Mucosa of descending colon (tissue), 3 donors: ENCODE measurements around the gene TTLL6. TPM values are rescaled to one million over a fixed set of nuclear protein-coding genes. Genes with fewer than 3 reads are reported as not detected.

ENCODE experiments used
- ATAC-seq: fragments of 200-7000 bp; cut with Tn5 transposase; one replicate; pipeline ENCODE4 v1.9.1; 2020; ENCODE audit warnings: mild to moderate bottlenecking, moderate library complexity
- DNase-seq, 3 donors: peaks; one replicate each; pipeline ENCODE4 v3.0.0-alpha.2; 2020
- H3K36me3 ChIP-seq: fragments of 200-600 bp; one replicate; pipeline ENCODE4 v1.8.0; 2021; ENCODE audit warnings: low read depth, mild to moderate bottlenecking
- H3K4me1 ChIP-seq: fragments of 200-600 bp; one replicate; pipeline ENCODE4 v1.8.0; 2021; ENCODE audit warnings: low read depth, mild to moderate bottlenecking
- H3K4me3 ChIP-seq: fragments of 200-600 bp; one replicate; pipeline ENCODE4 v1.8.0; 2021; ENCODE audit warnings: mild to moderate bottlenecking
- H3K9me3 ChIP-seq: fragments of 200-600 bp; one replicate; pipeline ENCODE4 v1.8.0; 2021; ENCODE audit warnings: mild to moderate bottlenecking
- intact Hi-C, 2 donors: fragments of 100-400 bp; cut with DNase I in 1 of 2; cut with micrococcal nuclease in 1 of 2; formaldehyde crosslinking; loops; one replicate each; pipeline versions ENCODE4 v1.11.0 to v1.11.1; 2022; cut with DNase I, micrococcal nuclease
- total RNA-seq, 3 donors: library from RNA; stranded (reverse); fragmentation: NEBNext Ultra II Directional in 2 of 3; extraction: Animal tissue kit (Norgen Biotek cat#: 25700) in 2 of 3; gene quantifications; one replicate each; pipeline versions ENCODE4 v1.2.1 to v1.2.4, GENCODE V29; 2021 to 2023
- TF ChIP-seq, protein P1 (sequence below): fragments of 200-600 bp; IDR thresholded peaks from one replicate; pipeline ENCODE4 v1.8.0; 2022; ENCODE audit warnings: antibody characterized with exemption, mild to moderate bottlenecking
- donor health status: DM: no; HTN: no; CAD: no; lungs with moderate emphysema.
- donor health status: DM: no; HTN: no; CAD: no.
- donor health status: DM: no; HTN: yes; CAD: no.

Gene TTLL6
- total RNA-seq, 3 donors from 2014 or later = 10.7 to 25.1 (median 12.2) TPM

DNA sequence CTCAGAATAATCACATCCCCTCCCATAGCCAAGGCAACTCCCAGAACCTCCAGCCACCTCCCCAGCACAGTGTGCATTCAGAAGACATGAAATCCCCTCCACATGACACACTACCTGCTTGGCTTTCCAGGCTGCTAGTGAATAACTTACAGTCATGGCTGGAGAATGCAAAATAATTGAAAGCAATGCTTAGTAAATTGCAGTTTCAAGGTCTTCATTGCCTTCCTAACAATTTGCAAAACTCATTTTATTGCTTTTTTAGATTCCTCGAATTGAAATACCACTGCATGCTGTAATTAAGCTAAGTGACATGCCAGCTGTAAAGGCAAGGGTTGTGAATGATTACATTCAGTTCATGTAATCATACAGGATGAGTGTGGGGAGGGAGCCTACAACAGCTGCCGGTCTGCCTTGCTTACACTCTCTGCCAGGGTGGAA lies 59.5 kb downstream of the TTLL6 start:
- DNase-seq = peak in 1 of 3 donors; percentile 40
- Histone ChIP-seq H3K9me3 (no peaks in the 10 kb centered on the region), H3K4me1 (peaks cover 14% of the 10 kb centered on the region), H3K36me3 (no peaks in the 10 kb centered on the region), H3K4me3 (no peak overlapping the region)
- ATAC-seq = peak; percentile 67
- TF ChIP-seq, protein P1, sequence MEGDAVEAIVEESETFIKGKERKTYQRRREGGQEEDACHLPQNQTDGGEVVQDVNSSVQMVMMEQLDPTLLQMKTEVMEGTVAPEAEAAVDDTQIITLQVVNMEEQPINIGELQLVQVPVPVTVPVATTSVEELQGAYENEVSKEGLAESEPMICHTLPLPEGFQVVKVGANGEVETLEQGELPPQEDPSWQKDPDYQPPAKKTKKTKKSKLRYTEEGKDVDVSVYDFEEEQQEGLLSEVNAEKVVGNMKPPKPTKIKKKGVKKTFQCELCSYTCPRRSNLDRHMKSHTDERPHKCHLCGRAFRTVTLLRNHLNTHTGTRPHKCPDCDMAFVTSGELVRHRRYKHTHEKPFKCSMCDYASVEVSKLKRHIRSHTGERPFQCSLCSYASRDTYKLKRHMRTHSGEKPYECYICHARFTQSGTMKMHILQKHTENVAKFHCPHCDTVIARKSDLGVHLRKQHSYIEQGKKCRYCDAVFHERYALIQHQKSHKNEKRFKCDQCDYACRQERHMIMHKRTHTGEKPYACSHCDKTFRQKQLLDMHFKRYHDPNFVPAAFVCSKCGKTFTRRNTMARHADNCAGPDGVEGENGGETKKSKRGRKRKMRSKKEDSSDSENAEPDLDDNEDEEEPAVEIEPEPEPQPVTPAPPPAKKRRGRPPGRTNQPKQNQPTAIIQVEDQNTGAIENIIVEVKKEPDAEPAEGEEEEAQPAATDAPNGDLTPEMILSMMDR = no peak
- intact Hi-C loops = no loop called here

DNA sequence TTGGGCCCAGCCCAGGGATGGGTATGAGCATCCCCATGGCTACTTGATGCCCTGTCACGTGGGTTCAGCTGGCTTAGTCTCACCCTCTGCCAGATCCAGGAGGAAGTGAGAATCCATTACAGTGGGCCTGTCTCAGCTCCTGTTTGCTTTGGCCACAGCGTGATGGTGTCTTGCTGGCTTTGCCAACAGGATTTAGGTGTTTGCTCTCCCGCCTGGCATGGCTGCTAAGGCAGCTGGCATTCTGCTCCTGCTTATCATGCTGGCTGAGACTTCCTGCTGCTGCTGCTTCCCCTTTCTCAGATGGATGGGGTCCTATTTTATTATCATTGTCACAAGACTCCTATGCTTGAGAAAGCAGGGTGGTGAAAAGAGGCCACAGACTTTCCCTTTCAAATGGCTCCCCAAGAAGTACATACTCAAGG lies 60.2 kb downstream of the TTLL6 start:
- peaks cover 14% of the 10 kb centered on the region for H3K4me1 ChIP-seq
- no peaks in the 10 kb centered on the region for H3K36me3 ChIP-seq
- DNase-seq = peak in 2 of 3 donors; percentile 55 to 56
- ATAC-seq = peak; percentile 56
- no peak overlapping the region for H3K4me3 ChIP-seq
- intact Hi-C loops = no loop called here
- TF ChIP-seq, protein P1 = no peak
- H3K9me3 ChIP-seq = no peaks in the 10 kb centered on the region

DNA sequence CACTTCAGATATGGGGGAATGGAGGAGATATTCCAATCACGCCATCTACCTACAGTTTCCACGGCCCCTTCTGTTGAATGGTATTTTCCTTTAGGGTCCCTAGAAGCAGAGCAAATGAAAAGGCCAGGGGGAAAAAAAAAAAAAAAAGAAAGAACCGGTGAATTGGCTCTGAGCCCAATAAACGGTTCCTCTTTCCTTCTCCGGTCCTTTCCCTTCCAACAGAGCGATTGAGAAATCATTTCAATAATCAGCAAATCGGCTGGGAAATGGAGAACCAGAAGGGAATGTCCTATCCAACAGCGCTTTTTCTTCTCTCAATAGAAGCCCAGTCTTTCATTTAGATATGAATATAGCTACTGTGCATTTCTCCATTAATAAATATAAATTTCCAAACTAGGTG lies 61.7 kb downstream of the TTLL6 start:
- H3K4me3 ChIP-seq = no peak overlapping the region
- intact Hi-C loops = no loop called here
- no peaks in the 10 kb centered on the region for H3K9me3 ChIP-seq
- TF ChIP-seq, protein P1 = no peak
- peaks cover 7% of the 10 kb centered on the region for H3K4me1 ChIP-seq
- no peaks in the 10 kb centered on the region for H3K36me3 ChIP-seq
- no peak for ATAC-seq
- DNase-seq = no peak

DNA sequence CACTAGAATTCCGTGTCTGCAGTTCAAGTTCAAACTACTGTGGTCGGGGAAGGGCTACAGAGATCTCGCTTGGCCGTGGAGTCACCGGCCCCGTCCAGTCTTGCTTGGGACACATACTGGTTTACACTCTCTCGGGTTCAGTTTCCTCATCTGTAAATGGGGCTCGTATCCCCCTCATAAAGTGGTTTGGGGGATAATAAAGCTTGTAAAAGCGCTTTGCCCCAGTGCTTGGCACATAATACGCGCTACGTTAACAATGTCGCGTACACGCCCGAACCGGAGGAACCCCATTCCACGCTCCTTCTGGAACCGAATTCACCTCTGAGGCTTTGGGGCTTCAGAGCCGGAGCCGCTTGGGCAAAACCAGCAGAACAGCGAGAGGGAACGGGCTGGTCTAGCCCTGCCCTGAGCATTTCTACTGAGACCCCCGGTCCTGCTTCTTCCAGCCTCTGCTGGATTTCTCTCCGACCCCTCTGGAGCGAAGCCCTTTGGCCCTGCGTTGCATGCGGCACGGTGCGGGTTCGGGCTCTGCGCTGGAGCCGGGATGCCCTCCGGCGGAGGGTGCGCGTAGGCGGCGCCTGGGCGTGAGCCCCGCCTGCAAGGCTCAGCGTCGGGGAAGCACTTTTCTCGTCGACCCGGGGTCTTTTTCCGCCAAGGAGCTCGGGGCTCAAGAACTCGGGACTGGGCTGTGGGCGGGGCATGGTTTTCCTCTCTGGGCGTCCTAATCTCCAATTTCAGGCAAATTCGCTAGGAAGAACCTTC lies 62.3 kb downstream of the TTLL6 start:
- intact Hi-C loops = no loop called here
- TF ChIP-seq, protein P1 = no peak
- no peak for ATAC-seq
- H3K9me3 ChIP-seq = no peaks in the 10 kb centered on the region
- H3K4me3 ChIP-seq = no peak overlapping the region
- DNase-seq = no peak
- no peaks in the 10 kb centered on the region for H3K36me3 ChIP-seq
- H3K4me1 ChIP-seq = peaks cover 4% of the 10 kb centered on the region

DNA sequence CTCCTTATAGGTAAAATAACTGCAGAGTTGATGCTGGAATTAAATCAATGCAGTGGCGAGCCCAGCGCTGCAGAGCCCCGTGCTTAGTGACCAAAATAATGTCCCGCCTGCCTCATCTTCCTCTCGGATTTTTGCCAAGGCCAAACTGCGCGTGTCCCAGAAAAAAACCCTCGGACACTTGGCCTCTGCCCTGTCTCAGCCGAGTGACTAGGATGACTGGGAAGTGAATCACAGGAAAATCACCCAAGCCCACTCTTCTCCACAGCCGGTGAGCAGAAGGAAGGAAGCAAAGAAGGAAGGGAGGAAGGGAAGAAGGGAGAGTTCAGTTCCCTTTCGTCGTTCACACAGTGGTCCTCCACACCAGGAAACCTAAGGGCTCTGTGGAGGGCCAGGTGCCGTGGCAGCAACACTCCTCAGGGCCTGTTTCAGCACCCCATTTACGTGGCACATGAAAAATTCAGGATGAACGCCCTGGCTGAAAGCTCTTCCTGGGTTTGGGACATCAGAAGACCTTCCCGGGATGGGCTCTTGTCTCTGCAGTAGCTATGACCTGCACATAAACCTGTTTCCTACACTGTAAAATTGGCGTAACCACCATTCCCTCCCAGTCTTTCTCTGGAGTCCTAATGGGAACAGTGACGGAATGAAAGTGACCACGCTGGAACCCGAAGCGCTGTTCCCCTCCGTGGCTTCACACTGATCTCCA lies 63.1 kb downstream of the TTLL6 start:
- TF ChIP-seq, protein P1 = no peak
- intact Hi-C loops = no loop called here
- H3K9me3 ChIP-seq = no peaks in the 10 kb centered on the region
- DNase-seq (no peak), ATAC-seq (no peak)
- no peak overlapping the region for H3K4me3 ChIP-seq
- H3K36me3 ChIP-seq = no peaks in the 10 kb centered on the region
- peaks cover 4% of the 10 kb centered on the region for H3K4me1 ChIP-seq
